Measurements from ENCODE around the gene BSN.

The BSN gene

DNA sequence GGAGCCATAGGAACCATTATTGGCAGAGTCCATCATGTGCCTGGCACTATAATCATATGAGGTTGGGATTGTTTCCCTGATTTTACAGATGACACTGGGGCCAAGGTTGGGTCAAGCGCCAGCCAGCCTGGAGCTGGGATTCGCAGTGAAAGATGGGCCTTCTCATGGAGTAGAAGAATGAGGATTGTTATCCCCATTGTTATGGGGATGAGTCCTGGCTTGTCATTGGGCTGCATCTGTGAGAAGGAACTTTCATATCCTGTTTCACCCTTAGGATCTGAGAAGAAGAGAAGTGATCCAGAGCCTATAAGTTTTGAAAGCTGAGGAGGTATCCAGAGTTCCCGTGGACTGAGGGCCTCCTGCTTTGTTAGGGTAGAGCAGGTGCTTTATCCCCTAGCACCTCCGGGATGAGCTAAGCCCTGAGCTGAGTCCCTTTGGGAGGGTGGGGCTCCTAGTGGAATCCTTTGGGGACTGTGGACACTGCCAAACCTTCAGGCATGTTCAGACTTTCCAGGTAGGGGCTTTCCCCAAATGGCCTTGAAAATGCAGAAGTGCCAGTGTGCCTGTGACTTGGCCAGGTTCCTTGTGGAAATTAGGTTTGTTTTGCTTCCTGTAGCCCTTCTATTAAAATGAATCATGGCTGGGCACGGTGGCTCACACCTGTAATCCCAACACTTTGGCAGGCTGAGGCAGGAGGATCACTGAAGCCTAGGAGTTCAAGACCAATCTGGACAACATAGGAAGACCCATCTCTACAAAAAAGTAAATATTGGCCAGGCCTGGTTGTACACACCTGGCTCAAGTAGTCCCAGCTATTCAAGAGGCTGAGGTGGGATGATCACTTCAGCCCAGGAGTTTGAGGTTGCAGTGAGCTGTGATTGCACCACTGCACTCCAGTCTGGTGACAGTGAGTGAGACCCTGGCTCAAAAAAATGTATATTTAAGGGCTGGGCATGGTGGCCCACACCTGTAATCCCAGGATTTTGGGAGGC is 30.2 kb upstream of the BSN start:
- peaks cover 73% of the 10 kb centered on the region for H3K36me3 ChIP-seq (ENCODE audit: control insufficient read depth, insufficient read depth, low read length)
- H3K4me3 ChIP-seq (ENCODE audit: extremely low read depth, insufficient read depth, low read length, poor library complexity, severe bottlenecking): no peak overlapping the region
- H3K4me1 ChIP-seq (ENCODE audit: control insufficient read depth, insufficient read depth, low read length, poor library complexity, severe bottlenecking): peaks cover 9% of the 10 kb centered on the region
- no peaks in the 10 kb centered on the region for H3K9me3 ChIP-seq (ENCODE audit: control insufficient read depth, low read length)
- peak overlapping the region; percentile 16 for H3K27ac ChIP-seq (ENCODE audit: low read depth, low read length, severe bottlenecking)
- WGBS, 2 experiments (ENCODE audit: insufficient coverage in 2 of 2): 96 to 97% methylated on average over 4 to 5 of the region's 5 CpGs

DNA sequence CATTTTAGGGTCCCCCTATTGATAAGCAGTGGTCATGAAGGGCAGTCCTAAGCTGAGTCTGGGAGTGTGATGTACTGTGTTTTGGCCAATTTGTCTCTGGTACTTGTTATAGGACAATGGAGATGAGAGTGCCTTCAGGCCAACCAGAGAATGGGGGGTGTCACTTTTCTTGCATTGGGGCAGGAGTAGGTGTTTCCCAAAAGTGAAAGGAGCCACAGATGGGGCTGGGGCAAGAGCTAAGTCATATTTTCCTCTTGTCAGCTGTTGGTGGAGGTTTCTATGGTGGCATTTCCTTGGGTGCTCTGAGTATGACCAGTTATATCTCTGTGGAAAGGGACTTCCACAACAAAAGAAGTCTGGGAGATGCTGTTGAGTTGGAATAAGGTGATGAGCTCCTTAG is 24.7 kb upstream of the BSN start:
- H3K9me3 ChIP-seq (ENCODE audit: control insufficient read depth, low read length): no peaks in the 10 kb centered on the region
- H3K4me3 ChIP-seq (ENCODE audit: extremely low read depth, insufficient read depth, low read length, poor library complexity, severe bottlenecking): no peak overlapping the region
- no peak overlapping the region for H3K27ac ChIP-seq (ENCODE audit: low read depth, low read length, severe bottlenecking)
- peaks cover 5% of the 10 kb centered on the region for H3K4me1 ChIP-seq (ENCODE audit: control insufficient read depth, insufficient read depth, low read length, poor library complexity, severe bottlenecking)
- peaks cover 78% of the 10 kb centered on the region for H3K36me3 ChIP-seq (ENCODE audit: control insufficient read depth, insufficient read depth, low read length)

DNA sequence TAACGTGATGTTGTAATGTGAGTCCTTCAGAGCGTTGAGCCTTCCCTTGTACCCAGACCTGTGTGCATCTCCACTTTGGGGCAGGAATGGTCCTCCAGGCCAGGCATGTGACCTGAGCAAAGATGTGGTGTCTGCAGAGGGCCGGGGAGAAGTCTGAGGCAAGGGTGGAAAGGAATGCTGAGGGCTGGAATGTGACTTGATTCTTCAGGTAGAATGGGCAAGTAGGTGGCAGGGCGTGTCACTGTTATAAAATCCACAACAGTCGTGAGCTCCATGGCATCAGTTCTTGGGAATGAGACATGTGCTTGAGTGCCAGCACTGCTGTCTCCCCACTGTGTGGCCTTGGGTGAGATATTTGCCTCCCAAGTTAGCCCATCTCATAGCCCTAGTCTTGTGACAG is 24.0 kb upstream of the BSN start:
- Histone ChIP-seq H3K4me1 (ENCODE audit: control insufficient read depth, insufficient read depth, low read length, poor library complexity, severe bottlenecking) (peaks cover 9% of the 10 kb centered on the region), H3K4me3 (ENCODE audit: extremely low read depth, insufficient read depth, low read length, poor library complexity, severe bottlenecking) (no peak overlapping the region), H3K9me3 (ENCODE audit: control insufficient read depth, low read length) (no peaks in the 10 kb centered on the region), H3K36me3 (ENCODE audit: control insufficient read depth, insufficient read depth, low read length) (peaks cover 72% of the 10 kb centered on the region), H3K27ac (ENCODE audit: low read depth, low read length, severe bottlenecking) (no peak overlapping the region)
- WGBS, 2 experiments (ENCODE audit: insufficient coverage in 2 of 2): 94 to 96% methylated on average over 3 to 4 of the region's 5 CpGs

DNA sequence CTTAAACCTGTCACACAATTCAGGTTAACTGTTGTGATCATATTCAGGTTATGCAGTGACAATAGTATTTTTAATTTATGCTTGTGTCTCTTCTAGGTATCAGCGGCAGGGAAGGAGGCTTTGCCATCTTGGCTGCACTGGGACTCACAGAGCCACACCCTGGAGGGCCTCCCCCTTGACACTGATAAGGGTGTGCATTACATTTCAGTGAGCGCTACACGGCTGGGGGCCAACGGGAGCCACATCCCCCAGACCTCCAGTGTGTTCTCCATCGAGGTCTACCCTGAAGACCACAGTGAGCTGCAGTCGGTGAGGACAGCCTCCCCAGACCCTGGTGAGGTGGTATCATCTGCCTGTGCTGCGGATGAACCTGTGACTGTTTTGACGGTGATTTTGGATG is 23.6 kb upstream of the BSN start:
- H3K27ac ChIP-seq (ENCODE audit: low read depth, low read length, severe bottlenecking): no peak overlapping the region
- 93 to 97% methylated on average over 8 of the region's 8 CpGs for WGBS, 2 experiments (ENCODE audit: insufficient coverage in 2 of 2)
- peaks cover 12% of the 10 kb centered on the region for H3K4me1 ChIP-seq (ENCODE audit: control insufficient read depth, insufficient read depth, low read length, poor library complexity, severe bottlenecking)
- H3K9me3 ChIP-seq (ENCODE audit: control insufficient read depth, low read length): no peaks in the 10 kb centered on the region
- peaks cover 67% of the 10 kb centered on the region for H3K36me3 ChIP-seq (ENCODE audit: control insufficient read depth, insufficient read depth, low read length)
- no peak overlapping the region for H3K4me3 ChIP-seq (ENCODE audit: extremely low read depth, insufficient read depth, low read length, poor library complexity, severe bottlenecking)

DNA sequence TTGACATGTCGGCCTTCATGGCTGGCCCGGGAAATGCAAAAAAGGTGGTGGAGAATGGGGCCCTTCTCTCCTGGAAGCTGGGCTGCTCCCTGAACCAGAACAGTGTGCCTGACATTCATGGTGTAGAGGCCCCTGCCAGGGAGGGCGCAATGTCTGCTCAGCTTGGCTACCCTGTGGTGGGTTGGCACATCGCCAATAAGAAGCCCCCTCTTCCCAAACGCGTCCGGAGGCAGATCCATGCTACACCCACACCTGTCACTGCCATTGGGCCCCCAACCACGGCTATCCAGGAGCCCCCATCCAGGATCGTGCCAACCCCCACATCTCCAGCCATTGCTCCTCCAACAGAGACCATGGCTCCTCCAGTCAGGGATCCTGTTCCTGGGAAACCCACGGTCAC is 23.1 kb upstream of the BSN start:
- no peak overlapping the region for H3K27ac ChIP-seq (ENCODE audit: low read depth, low read length, severe bottlenecking)
- H3K4me3 ChIP-seq (ENCODE audit: extremely low read depth, insufficient read depth, low read length, poor library complexity, severe bottlenecking): no peak overlapping the region
- peaks cover 14% of the 10 kb centered on the region for H3K4me1 ChIP-seq (ENCODE audit: control insufficient read depth, insufficient read depth, low read length, poor library complexity, severe bottlenecking)
- H3K36me3 ChIP-seq (ENCODE audit: control insufficient read depth, insufficient read depth, low read length): peaks cover 63% of the 10 kb centered on the region
- 97 to 100% methylated on average over 6 to 9 of the region's 10 CpGs for WGBS, 2 experiments (ENCODE audit: insufficient coverage in 2 of 2)
- H3K9me3 ChIP-seq (ENCODE audit: control insufficient read depth, low read length): no peaks in the 10 kb centered on the region

DNA sequence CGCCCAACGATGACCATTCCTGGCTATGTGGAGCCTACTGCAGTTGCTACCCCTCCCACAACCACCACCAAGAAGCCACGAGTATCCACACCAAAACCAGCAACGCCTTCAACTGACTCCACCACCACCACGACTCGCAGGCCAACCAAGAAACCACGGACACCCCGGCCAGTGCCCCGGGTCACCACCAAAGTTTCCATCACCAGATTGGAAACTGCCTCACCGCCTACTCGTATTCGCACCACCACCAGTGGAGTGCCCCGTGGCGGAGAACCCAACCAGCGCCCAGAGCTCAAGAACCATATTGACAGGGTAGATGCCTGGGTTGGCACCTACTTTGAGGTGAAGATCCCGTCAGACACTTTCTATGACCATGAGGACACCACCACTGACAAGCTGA is 22.6 kb upstream of the BSN start:
- Histone ChIP-seq H3K9me3 (ENCODE audit: control insufficient read depth, low read length) (no peaks in the 10 kb centered on the region), H3K27ac (ENCODE audit: low read depth, low read length, severe bottlenecking) (no peak overlapping the region), H3K36me3 (ENCODE audit: control insufficient read depth, insufficient read depth, low read length) (peaks cover 58% of the 10 kb centered on the region), H3K4me1 (ENCODE audit: control insufficient read depth, insufficient read depth, low read length, poor library complexity, severe bottlenecking) (peaks cover 14% of the 10 kb centered on the region), H3K4me3 (ENCODE audit: extremely low read depth, insufficient read depth, low read length, poor library complexity, severe bottlenecking) (no peak overlapping the region)
- WGBS, 2 experiments (ENCODE audit: insufficient coverage in 2 of 2): 96 to 97% methylated on average over 14 to 16 of the region's 16 CpGs

DNA sequence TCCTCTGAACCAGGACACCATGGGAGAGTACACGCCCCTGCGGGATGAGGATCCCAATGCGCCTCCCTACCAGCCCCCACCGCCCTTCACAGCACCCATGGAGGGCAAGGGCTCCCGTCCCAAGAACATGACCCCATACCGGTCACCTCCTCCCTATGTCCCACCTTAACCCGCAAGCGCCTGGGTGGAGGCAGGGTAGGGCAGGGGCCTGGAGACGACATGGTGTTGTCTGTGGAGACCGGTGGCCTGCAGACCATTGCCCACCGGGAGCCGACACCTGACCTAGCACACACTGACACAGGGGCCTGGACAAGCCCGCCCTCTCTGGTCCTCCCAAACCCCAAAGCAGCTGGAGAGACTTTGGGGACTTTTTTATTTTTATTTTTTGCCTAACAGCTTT is 21.2 kb upstream of the BSN start:
- H3K36me3 ChIP-seq (ENCODE audit: control insufficient read depth, insufficient read depth, low read length): peaks cover 56% of the 10 kb centered on the region
- peaks cover 14% of the 10 kb centered on the region for H3K4me1 ChIP-seq (ENCODE audit: control insufficient read depth, insufficient read depth, low read length, poor library complexity, severe bottlenecking)
- H3K27ac ChIP-seq (ENCODE audit: low read depth, low read length, severe bottlenecking): no peak overlapping the region
- no peak overlapping the region for H3K4me3 ChIP-seq (ENCODE audit: extremely low read depth, insufficient read depth, low read length, poor library complexity, severe bottlenecking)
- no peaks in the 10 kb centered on the region for H3K9me3 ChIP-seq (ENCODE audit: control insufficient read depth, low read length)
- 94 to 98% methylated on average over 7 to 11 of the region's 13 CpGs for WGBS, 2 experiments (ENCODE audit: insufficient coverage in 2 of 2)

DNA sequence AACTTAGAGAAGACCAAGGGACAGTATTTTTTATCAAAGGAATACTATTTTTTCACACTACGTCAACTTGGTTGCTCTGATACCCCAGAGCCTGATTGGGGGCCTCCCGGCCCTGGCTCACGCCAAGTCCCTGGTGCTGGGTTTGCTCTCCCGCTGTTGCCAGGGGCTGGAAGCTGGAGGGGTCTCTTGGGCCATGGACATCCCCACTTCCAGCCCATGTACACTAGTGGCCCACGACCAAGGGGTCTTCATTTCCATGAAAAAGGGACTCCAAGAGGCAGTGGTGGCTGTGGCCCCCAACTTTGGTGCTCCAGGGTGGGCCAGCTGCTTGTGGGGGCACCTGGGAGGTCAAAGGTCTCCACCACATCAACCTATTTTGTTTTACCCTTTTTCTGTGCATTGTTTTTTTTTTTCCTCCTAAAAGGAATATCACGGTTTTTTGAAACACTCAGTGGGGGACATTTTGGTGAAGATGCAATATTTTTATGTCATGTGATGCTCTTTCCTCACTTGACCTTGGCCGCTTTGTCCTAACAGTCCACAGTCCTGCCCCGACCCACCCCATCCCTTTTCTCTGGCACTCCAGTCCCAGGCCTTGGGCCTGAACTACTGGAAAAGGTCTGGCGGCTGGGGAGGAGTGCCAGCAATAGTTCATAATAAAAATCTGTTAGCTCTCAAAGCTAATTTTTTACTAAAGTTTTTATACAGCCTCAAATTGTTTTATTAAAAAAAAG is 20.3 kb upstream of the BSN start:
- 88 to 95% methylated on average over 3 to 6 of the region's 9 CpGs for WGBS, 2 experiments (ENCODE audit: insufficient coverage in 2 of 2)

DNA sequence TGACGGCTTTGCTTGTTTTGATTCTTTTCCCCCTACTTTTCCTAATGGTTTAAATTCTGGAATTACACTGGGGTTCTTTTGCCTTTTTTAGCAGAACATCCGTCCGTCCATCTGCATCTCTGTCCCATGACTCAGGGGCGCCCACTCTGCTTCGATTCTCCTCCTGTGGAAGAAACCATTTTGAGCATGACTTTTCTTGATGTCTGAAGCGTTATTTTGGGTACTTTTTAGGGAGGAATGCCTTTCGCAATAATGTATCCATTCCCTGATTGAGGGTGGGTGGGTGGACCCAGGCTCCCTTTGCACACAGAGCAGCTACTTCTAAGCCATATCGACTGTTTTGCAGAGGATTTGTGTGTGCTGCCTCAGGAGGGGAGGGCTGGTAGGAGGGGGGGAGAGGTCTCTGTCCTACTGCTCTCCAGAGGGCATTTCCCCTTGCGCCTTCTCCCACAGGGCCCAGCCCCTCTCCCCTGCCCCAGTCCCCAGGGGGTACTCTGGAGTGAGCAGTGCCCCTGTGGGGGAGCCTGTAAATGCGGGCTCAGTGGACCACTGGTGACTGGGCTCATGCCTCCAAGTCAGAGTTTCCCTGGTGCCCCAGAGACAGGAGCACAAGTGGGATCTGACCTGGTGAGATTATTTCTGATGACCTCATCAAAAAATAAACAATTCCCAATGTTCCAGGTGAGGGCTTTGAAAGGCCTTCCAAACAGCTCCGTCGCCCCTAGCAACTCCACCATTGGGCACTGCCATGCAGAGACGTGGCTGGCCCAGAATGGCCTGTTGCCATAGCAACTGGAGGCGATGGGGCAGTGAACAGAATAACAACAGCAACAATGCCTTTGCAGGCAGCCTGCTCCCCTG is 19.5 kb upstream of the BSN start:
- Histone ChIP-seq H3K9me3 (ENCODE audit: control insufficient read depth, low read length) (no peaks in the 10 kb centered on the region), H3K4me1 (ENCODE audit: control insufficient read depth, insufficient read depth, low read length, poor library complexity, severe bottlenecking) (peaks cover 14% of the 10 kb centered on the region), H3K27ac (ENCODE audit: low read depth, low read length, severe bottlenecking) (peak overlapping the region; percentile 30), H3K4me3 (ENCODE audit: extremely low read depth, insufficient read depth, low read length, poor library complexity, severe bottlenecking) (no peak overlapping the region), H3K36me3 (ENCODE audit: control insufficient read depth, insufficient read depth, low read length) (peaks cover 42% of the 10 kb centered on the region)
- WGBS, 2 experiments (ENCODE audit: insufficient coverage in 2 of 2): 81 to 88% methylated on average over 9 to 13 of the region's 14 CpGs

More for the DNA sequence above, 20.3 kb upstream of the BSN start:
- no peaks in the 10 kb centered on the region for H3K9me3 ChIP-seq (ENCODE audit: control insufficient read depth, low read length)
- no peak overlapping the region for H3K27ac ChIP-seq (ENCODE audit: low read depth, low read length, severe bottlenecking)
- peaks cover 14% of the 10 kb centered on the region for H3K4me1 ChIP-seq (ENCODE audit: control insufficient read depth, insufficient read depth, low read length, poor library complexity, severe bottlenecking)
- H3K36me3 ChIP-seq (ENCODE audit: control insufficient read depth, insufficient read depth, low read length): peaks cover 51% of the 10 kb centered on the region
- no peak overlapping the region for H3K4me3 ChIP-seq (ENCODE audit: extremely low read depth, insufficient read depth, low read length, poor library complexity, severe bottlenecking)

Data from mesodermal cell (in vitro differentiated cells).